HG02678 (cell line): ENCODE data around the gene MRPL55.
A peak's percentile ranks its signal among the peaks of the same experiment; 100 is the strongest.

Experiments used
- ATAC-seq: cut with Tn5 transposase; IDR thresholded peaks from one replicate; pipeline ENCODE4 v1.9.1; 2021; ENCODE audit warnings: mild to moderate bottlenecking, moderate library complexity; ENCODE audit not compliant: unreplicated experiment

The MRPL55 gene

DNA sequence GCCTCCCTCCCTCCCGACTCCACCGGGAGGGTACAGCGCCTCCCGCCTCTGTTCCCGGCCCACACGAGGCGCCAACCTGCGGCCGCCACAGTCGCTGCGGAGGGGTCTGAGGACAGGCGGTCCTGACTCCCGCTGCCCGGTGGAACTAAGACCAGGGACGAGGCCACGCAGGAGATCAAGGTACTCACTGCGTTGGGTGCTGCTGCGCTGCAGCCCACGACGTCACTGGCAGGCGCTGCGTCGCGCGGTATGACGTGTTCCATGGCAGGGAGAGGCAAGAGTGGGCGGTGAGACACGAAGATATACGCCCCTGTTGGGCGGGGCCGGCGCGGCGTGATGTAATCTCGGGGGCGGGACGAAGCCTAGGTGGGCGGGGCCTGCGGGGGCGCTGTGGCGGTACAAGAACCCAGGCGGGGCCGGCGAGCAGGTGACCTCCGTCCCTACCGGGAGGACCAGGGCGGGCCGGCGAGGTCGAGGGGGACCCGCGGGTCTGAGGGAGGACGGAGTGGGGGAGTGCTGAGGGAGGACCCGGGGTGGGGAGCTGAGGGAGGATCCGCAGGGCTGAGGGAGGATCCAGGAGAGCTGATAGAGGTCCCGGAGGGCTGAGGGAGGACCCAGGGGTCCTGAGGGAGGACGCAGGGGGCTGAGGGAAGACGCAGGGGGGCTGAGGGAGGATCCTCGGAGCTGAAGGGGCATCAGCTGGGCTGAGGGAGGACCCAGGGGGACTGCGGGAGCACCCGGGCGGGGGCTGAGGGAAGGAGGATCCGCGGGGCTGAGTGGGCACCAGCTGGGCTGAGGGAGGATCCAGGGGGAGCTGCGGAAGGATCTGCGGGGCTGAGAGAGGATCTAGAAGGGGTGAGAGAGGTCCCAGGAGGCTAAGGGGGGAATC lies at the start of gene MRPL55:
TSS of gene MRPL55 (minus strand) at position 227 of the 889 bp plus-strand sequence. CDS start 1,039 bp downstream, outside the sequence.
- peak; percentile 89 for ATAC-seq

DNA sequence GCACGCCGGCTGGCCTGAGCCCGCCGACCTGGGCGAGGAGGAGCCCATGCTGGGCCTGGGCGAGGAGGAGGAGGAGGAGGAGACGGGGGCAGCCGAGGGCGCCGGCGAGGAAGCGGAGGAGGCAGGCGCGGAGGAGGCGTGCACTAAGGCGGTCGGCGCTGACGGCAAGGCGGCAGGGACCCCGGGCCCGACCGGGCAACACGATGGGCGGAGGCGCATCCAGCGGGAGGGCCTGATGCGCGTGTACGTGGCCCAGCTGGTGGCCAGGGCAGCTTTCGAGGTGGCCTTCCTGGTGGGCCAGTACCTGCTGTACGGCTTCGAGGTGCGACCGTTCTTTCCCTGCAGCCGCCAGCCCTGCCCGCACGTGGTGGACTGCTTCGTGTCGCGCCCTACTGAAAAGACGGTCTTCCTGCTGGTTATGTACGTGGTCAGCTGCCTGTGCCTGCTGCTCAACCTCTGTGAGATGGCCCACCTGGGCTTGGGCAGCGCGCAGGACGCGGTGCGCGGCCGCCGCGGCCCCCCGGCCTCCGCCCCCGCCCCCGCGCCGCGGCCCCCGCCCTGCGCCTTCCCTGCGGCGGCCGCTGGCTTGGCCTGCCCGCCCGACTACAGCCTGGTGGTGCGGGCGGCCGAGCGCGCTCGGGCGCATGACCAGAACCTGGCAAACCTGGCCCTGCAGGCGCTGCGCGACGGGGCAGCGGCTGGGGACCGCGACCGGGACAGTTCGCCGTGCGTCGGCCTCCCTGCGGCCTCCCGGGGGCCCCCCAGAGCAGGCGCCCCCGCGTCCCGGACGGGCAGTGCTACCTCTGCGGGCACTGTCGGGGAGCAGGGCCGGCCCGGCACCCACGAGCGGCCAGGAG lies 49.3 kb upstream of the MRPL55 start:
- no peak for ATAC-seq

DNA sequence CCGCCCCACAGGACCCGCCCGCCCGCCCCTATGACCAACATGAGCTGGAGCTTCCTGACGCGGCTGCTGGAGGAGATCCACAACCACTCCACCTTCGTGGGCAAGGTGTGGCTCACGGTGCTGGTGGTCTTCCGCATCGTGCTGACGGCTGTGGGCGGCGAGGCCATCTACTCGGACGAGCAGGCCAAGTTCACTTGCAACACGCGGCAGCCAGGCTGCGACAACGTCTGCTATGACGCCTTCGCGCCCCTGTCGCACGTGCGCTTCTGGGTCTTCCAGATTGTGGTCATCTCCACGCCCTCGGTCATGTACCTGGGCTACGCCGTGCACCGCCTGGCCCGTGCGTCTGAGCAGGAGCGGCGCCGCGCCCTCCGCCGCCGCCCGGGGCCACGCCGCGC lies 48.6 kb upstream of the MRPL55 start:
- ATAC-seq = no peak

DNA sequence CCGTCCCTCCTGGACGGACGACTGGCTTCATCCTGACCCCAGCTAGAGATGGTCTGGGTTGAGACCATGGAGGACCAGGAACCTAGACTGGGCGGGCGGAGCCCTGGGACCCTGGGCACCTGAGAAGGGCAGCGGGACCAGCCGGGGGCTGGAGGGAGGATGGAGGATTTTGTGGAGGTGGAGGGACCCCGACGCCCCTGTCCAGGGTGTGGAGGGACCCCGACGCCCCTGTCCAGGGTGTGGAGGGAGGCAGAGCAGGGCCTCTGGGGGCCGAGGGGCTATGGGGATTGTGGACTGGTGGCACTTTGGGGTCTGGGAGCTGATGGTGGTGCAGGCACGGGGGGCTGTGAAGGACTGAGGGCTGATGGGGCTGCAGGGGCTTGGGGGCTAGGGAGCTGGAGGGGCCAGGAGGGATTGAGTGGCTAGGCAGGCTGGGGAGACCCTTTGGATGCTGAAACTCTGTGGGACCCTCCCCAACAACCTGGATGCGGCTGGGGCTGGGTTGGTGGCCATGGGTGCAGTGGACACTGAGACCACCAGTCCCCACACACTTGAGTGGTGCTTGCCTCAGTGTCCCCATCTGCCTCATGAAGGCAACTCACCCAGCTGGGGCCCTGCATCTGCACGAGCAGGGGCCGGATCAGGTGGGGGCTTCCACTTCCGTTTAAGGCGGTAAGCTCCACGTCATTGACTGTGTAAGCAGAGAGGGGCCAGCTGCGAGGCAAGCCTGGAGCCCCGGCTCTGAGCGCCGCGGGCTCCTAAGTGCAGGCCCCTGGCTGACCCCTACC lies 48.0 kb upstream of the MRPL55 start:
- ATAC-seq = no peak

DNA sequence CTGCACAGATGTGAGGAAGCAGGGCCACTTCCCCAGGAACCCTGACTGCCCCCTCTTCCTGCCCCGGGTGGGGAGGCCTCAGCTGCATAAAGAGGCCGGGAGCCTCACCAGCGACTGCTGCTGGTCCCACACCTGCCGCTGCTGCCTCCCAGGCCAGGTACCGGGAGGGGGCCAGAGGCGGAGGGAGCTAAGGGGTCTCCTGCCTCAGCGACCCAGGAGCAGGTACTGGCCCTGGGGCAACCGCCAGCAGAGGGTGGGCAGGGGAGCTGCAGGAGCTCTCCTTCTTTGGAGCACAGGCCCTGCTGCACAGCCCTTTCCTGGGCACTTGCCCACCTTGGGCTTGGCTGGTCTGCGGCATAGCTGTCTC lies 47.4 kb upstream of the MRPL55 start:
- ATAC-seq = no peak

DNA sequence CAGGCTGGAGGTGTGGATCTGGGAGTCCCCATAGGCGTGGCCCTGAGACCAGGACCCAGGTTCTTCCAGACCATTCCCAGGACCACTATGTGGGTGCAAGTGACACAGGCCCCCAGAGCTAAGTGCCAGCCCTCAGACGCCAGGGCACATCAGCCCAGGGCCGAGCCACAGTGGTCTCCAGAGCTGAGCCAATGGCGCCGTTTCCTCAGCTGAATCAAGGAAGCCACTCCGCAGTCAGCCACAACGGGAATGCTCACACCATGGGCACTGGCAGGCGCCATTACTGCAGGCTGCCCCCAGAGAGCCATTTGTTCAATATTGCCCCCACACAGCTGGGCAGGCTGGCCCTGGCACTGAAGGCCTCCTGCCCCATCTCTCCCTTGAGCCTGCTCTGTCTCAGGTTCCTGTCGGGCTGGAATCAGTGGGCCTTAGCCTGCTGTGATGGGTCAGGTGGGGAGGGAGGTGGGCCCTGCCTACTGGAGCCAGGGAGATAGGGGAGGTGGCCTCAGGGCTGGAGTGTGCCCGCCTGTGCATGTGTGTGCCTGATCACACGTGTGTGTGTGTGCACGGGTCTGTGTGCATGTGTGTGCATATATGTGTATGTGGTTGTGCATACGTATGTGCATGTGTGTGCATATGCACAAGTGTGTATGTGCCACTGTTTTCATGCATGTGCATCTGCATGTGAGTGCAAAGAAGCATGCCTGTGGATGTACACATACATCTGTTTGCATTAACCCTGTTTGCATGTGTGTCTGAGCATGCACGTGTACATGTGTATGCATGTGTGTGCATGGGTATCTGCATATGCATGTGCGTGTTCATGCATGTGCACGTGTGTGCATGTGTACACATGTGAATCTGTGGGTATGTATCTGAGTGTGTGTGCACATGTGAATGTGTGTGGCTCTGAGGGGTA lies 46.8 kb upstream of the MRPL55 start:
- no peak for ATAC-seq

DNA sequence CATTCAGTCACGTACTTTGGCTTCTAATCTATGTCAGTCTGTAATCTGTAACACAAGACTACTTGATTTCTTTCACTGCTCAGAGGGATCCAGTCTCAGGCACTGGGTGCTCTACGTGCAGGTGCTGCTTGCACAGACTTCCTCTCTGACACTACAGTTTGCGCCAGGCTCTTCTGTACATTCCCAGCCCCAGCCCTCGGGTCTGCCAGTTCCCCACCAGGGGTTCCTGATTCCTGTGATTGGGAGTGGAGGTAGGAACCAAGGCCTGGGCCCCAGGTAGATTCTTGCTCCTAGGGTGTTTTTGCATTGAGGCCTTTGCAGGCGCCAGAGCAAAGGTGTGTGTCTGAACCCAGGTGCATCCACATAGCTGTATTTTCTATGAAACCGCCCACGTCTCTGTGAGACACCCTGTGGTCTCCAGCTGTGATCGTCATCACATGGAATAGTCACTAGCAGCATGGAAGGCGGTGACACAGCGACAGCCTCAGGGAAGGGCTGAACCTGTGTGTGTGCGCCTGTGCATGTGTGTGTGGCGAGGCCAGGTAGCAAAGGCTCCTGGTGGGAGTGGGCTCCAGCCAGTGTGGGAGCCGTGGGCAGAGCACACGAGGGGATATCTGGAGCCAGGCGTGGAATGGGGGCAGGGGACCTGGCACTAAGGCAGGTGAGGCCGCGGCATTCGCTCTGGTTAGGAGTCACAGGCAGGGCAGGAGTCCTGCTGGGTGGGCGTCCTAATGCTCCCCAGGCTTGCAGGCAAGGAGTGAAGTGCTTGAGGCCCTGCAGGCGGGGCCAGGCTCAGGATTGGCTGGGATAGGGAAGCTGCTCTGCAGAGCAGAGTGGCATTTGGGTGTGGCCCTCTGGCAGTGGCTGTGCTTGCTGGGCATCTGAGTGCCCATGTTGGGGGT lies 45.8 kb upstream of the MRPL55 start:
- ATAC-seq = no peak

DNA sequence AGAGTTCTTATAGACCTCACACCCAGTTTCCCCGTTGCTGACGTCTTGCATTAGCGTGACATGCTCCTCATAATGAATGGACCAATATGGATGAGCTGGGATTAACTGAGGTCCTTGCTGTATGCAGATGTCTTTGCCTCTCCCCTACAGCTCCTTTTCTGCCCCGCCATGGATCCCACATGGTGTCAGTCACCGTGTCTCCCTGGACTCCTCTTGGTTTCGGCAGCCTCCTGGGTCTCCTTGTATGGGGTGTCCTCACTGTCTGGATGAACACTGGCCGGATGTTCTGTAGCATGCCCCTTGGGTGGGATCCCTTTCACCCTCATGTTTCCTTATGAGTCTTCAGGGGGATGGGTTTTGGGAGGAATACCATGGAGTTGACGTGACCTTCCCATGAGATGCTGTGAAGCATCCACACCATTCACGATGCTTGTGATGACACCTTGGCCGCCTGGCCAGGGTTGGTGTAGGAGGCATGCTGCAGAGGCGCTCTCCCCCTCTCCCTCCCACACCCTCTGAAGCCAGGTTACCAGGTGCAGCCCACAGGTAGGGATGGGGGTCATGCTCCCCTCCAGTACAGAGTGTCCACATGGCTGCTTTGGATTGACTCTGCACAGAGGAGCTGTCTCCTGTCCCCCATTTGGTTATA lies 45.0 kb upstream of the MRPL55 start:
- ATAC-seq = no peak

DNA sequence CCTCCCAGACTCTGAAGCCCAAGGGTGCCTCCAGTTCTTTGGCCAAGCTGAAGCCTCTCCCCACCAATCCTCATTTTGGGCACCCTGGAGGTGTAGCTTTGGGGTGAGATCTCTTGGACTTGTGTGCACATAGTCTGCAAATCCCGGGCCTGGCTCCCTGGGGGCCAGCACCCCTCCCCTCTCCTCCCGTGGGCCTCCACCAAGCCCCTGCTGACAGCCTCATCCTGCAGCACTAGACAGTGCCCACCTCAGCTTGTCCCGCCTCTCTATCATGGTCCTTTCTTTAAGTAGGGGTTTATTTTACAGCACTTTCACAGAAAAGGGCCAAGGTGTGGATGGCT lies 43.8 kb upstream of the MRPL55 start:
- no peak for ATAC-seq

DNA sequence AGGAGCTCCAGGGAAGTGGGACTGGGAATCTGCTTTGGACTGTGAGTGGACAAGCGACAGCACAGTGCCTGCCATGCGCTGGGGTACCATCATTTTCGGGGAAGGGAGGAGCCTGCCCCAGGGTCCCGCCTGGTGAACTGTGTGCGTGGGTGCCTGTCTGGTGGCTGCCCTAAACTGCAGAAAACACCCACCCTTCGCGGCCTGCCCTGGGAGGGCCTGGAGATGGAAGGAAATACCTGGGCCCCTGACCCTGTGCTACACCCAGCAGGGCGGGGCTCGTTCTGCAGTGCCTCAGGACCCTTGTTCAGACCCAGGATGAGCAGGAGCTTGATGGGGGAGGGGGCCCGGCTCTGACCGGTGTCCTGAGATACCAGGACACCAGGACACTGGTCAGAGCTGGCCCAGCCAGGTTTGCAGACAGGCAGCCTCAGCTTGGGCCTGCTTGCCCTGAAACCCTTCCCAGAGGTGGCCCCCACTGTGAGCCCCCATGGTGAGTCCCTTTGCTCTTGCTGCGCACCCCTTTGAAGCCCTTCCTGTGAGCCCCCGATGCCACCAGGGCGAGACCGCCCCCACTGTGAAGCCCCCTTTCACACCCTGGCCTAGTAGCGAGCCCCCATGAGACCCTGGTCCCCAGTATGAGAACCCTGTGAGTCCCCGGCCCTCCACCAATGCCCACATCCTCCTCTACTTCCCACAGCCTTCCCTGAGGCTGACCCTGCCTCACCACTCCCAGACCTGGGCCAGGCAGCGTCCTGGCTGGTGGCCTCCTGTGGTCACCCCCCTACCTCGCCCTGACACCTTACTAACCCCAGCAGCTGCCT lies 43.2 kb upstream of the MRPL55 start:
- ATAC-seq = no peak

DNA sequence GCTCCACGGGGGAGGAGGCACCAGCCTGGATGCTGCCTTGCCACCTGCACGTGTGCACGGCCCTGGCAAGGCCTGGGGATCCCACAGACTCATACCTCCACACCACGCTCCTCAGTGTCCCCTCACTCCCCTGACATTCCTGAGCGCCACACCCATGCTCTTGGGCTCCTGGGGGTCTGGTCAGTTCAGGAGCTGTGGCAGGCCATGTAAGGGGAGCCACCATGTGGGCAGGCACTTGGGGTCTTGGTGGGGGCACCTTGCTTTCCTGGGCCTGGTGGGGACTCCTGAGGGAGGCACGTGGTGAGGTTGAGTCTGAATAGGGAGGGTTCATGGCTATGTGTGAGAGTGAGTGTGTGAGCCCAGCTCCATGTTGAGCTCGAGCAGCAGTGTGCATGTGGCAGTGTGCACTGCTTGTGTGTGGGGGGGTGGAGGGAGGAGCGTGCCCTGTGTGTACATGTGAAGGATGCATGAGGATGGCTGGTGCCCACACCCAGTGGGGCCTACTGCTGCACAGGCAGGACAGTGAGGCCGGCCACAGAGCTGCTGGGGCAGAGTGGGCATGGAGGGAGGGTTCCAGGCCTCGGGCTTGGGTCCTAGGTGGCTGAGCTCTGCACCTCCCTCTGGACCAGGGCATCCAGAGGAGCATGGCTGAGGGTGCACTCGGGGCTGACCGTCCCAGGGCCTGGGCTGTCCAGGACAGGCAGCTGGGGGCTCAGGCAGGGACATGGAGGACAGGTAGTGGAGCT lies 42.3 kb upstream of the MRPL55 start:
- ATAC-seq = no peak

DNA sequence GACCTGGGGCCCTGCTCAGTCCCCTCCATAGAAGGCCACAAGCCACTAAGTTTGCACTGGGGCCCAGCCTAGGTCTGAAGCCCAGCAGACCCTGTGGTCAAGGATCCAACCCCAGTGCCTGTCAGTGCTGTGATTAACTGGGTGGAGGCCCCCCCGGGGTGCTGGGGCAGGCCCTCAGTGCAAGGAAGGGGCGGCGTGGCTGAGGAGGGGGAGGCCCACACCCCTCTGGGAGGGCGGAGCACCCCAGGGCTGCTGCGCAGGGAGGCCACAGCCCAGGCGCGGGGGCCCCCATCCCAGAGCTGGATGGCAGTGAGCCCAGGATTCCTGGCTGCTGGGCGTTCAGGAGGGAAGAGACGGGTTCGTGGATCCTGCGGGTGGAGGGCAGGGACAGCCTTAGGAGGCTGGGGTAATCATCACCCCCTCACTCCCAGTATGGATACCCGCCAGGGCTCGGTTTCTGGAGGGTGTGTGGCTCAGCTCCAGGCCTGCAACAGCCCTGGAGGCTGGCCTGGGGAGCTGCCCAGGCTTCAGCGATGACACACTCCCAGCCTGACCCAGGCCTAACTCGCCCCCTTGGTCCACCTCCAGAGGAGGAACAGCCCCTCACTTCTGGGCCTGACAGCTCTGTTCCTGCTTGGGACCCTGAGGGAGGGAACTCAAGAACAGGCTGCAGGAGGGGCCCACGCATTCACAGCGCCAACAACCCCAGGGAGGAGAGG lies 41.5 kb upstream of the MRPL55 start:
- no peak for ATAC-seq

DNA sequence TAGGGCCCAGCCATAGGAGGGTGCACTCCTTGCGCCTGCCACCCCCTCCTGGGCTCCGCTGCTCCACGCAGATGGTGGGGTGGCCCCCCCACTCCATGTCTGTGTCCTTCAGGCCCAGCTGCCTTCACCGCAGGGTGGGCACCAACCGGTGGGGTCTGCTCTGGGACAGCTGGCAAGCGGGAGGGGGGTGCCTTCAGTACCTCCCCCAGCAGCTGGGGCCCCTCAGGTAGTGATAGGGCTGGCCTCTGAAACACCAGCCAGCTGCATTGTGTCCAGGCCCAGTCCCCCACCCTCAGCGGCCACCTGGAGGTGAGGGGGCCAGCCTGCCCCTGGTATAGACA lies 41.0 kb upstream of the MRPL55 start:
- no peak for ATAC-seq

DNA sequence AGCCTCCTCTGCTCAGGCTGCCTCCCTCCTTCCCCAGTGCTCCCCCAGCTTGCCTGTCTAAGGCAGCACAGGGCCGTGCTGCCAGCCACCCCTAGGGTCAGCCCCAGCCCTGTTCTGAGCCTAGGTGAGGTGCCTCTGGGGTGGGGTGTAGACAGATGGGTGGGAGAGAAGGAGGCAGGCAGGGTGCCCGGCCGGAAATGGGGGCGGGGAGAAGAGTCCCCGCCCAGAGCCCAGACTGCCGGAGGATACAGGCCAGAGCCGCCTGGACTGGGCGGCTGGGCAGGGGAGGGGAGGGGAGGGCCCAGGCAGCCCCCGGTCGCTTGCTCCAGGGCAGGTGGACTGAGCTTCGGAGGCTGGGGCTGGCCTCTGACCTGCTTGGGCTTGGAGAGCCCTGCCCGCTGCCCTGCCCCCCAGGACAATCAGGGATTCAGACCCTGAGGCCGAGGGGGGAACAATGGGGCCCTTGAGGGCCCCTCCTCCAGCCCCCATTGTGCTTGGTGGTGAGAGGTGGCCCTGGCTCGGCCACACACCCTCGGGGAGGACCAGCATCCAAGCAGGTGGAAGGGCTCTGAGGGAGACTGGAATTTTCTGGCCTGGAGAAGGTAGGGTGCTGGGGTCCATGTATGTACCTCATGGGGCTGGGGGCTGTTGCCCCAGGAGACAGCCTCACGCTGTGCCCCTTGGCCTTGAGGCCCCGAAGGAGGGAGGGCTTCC lies 40.5 kb upstream of the MRPL55 start, which contains the start of gene GJC2:
TSS of gene GJC2 (plus strand) at position 525 of the 714 bp plus-strand sequence. CDS start 7,829 bp downstream, outside the sequence.
- ATAC-seq = no peak

DNA sequence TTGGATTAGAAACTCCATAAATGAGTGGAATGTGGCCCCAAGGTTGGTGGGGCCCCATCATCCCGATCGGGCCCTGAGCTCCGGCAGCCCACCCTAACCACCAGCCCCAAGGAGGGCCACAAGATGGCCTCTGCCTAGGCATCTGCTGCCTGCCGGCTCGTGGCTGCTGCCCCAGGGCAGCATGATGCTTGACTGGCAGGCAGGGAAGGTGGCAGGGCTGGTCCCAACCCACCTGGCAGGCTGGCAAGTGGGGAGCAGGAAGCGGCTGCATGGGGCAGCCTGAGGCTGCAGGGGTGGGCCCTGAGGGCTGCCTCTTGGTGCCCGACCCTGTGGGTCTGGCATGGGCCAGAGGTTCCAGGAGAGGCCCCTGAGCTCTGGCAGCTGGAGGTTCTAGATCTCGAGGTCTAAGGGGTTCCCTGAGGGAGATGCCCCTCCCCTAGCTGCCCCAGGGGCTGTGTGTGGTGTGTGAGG lies 39.9 kb upstream of the MRPL55 start:
- ATAC-seq = no peak
